DMS114 treated with DMSO at 0.1 percent for 48 hours (cell line): ENCODE data around the gene CENATAC.
"Not testable (repeated sequence)": the region's sequence is repeated elsewhere in the genome, so short reads cannot be mapped to it uniquely, and the experiment has no call there.

Source experiments
- DNase-seq: peaks from one replicate; lab custom pipeline; 2025; ENCODE audit not compliant: unreplicated experiment; lab: John Stamatoyannopoulos, UW

Gene CENATAC, protein sequence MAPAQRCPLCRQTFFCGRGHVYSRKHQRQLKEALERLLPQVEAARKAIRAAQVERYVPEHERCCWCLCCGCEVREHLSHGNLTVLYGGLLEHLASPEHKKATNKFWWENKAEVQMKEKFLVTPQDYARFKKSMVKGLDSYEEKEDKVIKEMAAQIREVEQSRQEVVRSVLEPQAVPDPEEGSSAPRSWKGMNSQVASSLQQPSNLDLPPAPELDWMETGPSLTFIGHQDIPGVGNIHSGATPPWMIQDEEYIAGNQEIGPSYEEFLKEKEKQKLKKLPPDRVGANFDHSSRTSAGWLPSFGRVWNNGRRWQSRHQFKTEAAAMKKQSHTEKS

DNA sequence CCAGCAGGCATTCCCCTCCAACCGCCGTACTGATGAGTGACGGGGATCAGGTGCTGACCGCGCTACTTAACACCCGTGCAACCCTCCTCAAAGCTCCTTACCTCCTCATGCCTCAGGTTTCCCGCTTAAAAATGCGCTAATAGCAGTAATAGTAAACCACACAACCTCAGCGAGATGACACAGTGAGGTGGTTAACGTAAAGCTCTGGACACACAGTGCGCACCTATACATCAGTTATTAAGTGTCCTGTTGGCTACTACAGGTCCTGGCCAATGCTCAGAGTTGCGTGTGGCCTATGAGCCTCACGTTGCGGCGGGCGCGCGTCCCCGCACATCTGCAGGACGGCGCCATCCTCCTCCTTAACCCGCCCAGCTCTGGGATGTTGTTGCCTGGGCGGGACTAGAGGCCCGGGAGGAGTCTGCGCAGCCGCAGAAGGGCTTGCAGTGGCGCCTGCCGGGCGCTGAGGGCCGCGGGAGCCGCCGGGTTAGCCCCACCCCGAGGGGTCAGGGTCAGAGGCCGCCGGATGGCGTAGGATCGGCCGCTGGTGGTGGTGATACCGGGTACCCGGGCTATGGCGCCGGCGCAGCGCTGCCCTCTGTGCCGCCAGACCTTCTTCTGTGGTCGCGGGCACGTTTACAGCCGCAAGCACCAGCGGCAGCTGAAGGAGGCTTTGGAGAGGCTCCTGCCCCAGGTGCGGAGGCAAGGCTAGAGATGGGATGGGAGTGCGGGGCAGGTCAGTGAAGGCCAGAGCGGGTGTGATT lies at the start of gene CENATAC:
CENATAC (plus strand) TSS at position 512 of the 761 bp plus-strand sequence; CDS start at position 572, 60 bp downstream.
- peak; percentile 74 for DNase-seq

DNA sequence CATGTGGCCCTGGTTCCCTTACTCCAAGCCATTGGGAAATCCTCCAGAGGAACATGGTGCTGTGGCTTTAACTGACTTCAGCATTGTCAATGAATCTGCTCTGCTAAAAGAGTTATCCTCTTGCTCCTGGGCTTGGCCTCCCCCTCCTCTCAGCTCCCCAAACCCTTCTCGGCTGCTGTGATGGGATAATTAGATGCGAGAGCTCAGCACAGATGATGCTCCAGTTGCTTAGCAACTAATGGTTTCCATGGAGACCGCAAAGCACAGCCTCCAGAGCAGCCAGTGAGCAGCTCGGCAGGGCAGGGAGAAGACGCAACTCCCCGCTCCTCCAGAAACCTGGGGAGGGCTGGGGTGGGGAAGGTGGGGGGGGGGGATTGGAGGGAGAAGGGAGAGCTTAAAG lies 44.7 kb upstream of the CENATAC start:
- DNase-seq: no peak

DNA sequence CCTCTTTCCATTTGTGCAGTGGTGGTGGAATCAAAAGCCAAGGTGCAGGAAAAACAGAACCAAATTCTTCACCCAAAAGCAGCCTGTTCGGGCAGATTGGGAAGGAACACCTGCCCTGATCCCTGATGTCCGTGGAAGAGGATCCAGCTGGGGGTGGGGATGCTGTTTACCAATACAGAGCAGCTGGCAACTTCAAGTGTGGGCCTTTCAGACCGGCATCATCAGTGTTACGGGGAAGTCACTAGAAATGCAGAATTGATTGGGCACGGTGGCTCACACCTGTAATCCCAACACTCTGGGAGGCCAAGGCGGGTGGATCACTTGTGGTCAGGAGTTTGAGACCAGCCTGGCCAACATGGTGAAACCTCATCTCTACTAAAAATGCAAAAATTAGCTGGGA lies 44.0 kb upstream of the CENATAC start:
- DNase-seq: not testable (repeated sequence)

DNA sequence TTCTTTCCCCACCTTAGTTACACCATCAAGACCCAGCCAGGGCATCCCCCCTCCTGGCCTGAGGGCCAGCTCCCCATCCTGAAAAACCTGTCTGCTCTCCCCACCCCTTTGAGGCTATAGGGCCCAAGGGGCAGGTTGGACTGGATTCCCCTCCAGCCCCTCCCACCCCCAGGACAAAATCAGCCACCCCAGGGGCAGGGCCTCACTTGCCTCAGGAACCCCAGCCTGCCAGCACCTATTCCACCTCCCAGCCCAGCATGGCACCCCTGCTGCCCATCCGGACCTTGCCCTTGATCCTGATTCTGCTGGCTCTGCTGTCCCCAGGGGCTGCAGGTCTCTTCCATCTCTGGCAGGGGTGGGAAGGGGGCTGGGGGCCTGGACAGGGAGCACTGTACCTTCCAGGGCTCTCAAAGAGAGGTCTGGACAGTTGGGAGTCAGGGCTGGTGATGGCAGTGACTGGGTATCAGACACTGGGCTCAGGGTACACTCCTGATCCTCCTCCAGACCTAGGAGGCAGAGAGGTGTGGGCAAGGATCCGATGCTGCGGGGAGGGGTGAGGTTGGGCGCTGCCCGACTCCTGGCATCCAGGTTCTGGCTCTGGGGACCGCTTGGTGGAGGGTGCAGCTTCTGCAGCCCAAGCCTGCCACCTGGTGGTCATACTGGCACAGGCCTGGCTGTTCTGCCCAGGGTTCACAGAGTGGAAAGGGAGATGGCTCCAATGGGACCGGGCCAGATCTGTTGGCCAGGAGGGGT lies 41.7 kb upstream of the CENATAC start, which contains the start of gene UPK2:
UPK2 (plus strand) TSS at position 205 of the 753 bp plus-strand sequence; CDS start at position 258, 53 bp downstream.
- DNase-seq: peak; percentile 51

DNA sequence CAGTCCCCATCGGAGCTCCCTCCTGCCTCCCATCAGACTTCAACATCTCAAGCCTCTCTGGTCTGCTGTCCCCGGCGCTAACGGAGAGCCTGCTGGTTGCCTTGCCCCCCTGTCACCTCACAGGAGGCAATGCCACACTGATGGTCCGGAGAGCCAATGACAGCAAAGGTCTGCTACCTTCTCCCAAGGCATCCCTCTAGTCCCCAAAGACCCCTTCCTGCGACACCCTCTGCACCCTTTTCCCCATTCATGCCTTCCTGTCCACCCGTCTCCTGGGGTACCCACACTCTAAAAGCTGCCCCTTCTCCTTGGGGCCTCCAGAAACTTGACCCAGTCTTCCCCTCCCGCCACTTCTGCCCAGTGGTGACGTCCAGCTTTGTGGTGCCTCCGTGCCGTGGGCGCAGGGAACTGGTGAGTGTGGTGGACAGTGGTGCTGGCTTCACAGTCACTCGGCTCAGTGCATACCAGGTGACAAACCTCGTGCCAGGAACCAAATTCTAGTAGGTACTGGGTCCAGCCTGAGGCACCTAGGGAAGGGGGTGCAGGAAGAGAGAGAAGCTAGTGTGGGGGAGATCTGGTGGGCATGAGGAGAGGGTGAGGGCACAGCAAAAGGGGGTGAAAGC lies 41.0 kb upstream of the CENATAC start:
- no peak for DNase-seq

DNA sequence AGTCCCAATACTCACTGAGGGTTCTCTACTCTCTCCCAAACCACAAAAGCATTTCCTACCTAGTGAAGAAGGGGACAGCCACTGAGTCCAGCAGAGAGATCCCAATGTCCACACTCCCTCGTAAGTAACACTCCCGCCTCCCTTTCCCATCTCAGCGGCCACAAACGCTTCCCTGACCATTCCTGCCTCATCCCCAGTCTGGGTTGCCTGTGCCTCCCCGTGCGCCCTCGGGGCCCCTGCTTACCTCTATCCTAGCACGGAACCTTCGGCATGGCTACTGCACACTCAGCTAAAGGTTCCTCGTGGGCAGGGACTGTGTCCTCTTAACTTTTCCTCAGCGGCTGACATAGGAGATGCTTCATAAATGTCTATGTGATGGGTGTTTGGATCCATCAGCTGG lies 40.4 kb upstream of the CENATAC start:
- no peak for DNase-seq

DNA sequence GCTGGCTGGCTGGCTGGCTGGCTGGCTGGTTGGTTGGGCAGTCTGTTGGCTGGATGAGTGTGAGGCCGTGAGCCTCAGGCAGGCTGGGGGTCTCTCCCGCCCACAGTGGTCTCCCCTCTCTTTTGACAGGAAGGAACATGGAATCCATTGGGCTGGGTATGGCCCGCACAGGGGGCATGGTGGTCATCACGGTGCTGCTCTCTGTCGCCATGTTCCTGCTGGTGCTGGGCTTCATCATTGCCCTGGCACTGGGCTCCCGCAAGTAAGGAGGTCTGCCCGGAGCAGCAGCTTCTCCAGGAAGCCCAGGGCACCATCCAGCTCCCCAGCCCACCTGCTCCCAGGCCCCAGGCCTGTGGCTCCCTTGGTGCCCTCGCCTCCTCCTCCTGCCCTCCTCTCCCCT lies 40.0 kb upstream of the CENATAC start:
- no peak for DNase-seq

DNA sequence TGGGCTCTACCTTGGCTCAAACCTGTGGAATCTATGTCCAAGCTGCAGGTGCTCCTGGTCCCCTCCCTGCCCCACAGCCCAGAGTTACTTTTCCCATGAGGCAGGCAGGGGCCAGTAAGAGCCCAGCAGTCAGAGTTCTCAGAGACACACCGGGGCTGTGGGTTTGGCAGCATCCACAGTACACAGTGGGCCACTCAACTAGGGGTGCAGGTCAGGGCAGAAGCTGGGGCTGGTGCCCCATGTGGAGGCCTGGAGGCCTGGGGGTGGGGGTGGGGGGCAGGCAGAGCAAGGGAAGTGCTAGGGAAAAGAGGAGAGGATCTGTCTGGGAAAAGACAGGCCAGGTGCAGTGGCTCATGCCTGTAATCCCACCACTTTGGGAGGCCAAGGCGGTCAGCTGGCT lies 39.4 kb upstream of the CENATAC start:
- no peak for DNase-seq

DNA sequence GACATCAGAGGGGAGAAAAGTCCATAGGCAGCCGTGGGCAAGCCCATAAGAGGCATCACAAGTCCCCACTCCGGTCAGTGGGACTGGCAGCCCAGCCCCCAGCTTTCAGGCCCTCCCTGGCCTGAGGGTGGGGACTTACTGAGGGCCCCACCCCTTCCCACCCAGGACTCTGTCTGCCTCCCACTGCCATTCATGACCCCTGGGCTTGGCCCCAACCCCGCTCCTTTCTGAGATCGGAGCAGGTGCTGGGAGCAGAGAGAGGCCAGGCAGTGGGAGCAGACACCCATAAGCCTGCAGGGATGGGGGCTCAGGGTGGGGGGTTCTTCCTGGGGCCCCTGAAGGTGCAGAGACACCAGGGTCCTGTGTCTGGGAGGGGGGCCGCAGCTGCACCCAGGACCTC lies 36.7 kb upstream of the CENATAC start:
- DNase-seq: no peak

DNA sequence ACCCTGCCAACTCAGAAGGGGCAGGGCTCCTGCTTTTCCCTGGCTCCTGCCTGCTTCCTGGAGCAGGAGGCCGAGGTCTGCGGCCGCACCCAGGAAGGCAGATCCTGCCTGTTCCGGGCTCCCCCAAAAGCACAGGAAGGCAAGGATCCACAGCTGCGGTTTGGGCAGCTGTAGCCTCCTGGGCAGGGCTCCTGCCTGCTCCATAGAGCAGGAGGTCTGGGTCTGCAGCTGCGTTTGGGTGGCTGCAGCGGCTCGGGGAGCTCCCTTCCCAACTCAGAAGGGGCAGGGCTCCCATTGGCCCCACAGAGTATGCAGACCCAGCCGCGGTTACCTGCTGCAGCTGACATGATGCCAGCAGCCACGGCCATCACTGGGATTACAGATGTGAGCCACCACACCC lies 36.3 kb upstream of the CENATAC start:
- no peak for DNase-seq

DNA sequence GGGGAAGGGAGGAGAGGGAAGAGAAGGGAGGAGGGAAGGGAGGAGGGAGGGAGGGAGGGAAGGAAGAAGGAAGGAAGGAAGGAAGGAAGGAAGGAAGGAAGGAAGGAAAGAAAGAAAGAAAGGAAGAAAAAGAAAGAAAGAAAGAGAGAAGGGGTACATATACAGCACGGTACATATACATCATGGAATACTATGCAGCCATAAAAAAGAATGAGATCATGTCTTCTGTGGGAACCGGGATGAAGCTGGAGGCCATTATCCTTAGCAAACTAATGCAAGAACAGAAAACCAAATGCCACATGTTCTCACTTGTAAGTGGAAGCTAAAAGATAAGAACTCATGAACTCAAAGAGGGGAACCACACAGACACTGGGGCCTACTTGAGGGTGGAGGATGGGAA lies 28.4 kb upstream of the CENATAC start:
- not testable (repeated sequence) for DNase-seq

DNA sequence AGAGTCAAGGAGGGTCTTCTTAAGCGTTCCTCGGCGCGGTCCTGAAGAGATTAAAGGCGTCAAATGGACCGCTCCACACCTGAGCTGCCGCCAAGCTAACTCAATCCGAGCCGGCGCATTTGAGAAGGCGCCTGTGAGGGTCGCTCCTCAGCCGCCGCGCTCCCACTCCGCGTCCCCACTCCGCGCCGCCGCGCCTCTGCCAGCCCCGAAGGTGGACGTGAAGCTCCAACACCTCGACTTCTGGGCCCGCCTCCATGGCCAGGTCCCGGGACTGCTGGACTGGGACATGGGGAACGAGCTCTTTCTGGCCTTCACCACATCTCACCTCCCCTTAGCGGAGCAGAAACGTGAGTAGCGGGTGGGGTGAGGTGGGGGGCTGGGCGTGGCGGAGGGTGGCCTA lies 26.3 kb upstream of the CENATAC start, which contains the start of gene FOXR1:
FOXR1 (plus strand) TSS at position 116 of the 400 bp plus-strand sequence; CDS start at position 287, 171 bp downstream.
- DNase-seq: no peak

DNA sequence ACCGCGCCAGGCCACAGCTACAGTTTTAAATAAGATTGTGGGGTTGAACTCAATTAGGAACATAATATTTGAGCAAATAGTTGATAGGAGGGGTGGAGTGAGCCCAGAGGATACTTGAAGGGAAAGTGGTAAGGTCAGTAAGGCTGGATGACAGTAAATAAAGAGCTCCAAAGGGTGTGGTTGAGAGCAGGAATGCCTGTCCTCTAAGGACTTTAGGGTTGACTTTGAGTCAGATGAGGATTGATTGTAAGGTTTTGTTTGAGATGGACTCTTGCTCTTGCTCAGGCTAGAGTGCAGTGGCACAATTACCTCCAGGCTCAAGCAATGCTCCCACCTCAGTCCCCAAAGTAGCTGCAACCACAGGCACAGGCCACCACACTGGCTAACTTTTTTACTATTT lies 24.0 kb upstream of the CENATAC start:
- DNase-seq: no peak

DNA sequence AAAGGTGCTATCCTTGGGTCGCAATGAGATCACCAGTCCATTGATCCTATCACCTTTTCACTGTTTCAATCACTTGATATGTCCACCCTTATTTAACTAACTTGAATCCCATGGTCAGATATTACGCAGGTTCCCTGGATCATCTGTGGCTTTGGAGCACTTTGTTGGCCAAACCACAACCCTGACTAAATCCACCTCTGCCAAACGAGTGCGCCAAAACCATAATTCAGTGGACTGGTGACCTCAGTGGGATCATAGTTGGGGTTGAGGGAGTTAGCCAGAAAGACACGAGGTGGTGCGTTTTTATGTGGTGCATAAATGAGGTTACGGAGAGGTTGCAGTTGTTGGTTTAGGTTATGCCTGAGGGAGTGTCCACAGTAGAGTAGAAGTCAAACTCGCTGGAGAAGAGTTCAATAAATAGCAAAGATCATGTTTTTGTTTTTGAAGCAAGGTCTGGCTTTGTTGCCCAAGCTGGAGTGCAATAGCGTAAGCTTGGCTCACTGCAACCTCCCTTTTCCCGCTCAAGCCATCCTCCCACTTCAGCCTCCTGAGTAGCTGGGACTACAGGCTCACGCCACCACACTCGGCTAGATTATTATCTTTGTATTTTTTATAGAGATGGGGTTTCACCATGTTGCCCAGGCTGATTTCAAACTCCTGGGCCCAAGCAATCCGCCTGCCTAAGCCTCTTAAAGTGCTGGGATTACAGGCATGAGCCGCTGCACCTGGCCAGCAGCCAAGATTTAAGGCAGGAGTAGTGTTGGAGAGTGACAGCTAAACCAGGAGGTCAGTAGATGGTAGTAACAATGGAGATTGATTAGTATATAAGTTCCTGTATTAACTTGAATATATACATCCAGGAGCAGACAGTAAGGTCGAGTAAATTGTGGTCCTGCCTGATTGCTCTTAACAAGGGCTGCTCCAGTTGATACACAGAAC lies 21.9 kb upstream of the CENATAC start:
- no peak for DNase-seq

DNA sequence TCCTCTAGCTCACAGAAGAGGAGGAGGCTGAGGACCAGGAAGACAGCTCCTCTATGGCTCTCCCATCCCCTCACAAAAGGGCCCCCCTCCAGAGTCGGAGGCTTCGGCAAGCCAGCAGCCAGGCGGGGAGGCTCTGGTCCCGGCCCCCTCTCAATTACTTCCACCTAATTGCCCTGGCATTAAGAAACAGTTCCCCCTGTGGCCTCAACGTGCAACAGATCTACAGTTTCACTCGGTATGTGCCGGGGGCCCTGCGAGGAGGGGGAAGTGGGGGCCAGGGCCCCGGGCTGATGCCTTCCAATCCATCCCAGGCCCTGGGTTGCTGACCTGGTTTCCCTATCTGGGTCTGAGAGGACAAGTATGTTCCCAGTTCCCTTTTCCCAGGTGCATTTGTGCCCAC lies 18.5 kb upstream of the CENATAC start:
- DNase-seq: no peak

DNA sequence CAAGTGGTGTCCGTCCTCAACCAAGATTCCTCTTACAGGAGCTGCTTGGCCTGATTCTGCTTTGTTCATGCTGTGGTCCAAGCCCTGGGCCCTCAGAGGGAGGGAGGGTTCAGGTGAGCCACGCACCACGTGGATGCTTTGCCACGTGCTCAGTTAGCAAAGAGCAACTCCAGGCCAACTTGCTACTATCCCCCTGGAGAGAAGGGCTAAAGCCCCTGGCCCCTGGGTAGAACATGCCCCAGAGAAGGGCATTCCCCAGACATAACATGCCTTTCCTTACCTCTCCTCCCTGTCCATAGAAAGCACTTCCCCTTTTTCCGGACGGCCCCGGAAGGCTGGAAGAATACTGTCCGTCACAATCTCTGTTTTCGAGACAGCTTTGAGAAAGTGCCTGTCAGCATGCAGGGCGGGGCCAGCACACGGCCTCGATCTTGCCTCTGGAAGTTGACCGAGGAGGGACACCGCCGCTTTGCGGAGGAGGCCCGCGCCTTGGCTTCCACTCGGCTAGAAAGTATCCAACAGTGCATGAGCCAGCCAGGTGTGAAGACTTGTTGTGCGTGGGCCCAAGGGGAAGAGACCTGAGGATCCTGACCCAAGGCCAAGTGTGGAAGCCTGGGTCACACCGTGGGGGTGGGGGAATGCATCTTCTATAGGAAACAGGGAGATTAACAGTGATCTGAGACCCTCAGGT lies 17.6 kb upstream of the CENATAC start:
- DNase-seq: no peak

DNA sequence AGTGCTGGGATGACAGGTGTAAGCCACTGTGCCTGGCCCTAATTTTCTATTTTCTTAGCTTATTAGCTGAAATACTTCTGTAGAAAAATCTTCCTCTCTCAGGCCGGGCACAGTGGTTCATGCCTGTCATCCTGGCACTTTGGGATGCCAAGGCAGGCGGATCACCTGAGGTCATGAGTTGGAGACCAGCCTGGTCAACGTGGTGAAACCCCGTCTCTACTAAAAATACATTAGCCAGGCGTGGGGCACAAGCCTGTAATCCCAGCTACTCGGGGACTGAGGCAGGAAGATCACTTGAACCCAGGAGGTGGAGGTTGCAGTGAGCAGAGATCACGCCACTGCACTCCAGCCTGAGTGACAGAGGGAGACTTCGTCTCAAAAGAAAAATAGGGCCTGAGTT lies 13.6 kb upstream of the CENATAC start:
- DNase-seq: not testable (repeated sequence)

DNA sequence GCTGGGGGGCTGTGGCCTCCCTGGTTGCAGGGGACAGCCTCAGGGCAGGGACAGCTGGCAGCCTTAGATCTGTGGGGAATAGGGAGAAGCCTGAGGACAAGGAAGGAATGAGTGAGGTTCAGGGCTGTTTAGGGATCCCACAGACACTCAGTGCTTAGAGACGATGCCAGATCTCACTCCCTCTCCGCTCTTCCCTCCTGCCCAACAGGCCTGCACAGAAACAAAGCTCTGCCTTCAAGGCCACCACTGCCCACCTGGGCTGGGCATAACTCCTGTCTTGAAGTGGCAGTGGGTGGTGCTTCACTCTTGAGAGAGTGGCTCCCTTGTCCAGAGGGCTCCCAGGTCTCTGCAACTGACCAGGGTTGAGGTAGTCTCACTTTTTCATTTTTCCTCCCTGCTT lies 13.1 kb upstream of the CENATAC start:
- DNase-seq: no peak

DNA sequence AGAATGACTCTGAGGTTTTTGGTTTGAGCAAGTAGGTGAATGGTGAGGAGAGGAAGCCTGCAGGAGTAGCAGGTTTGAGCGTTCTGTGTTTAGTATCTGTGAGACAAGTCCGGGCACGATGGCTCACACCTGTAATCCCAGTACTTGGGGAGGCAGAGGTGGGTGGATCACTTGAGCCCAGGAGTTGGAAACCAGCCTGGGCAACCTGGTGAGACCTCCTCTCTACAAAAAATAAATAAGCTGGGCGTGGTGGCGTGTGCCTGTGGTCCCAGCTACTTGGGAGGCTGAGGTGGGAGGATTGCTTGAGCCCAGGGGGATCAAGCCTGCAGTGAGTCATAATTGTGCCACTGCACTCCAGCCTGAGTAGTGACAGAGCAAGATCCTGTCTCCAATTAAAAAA lies 9.7 kb upstream of the CENATAC start:
- no peak for DNase-seq
